NCI-H2171 (cell line): ENCODE data around the gene PTPRG.

Experiments used
- DNase-seq: peaks from one replicate; lab custom pipeline; 2025; lab: John Stamatoyannopoulos, UW

Gene PTPRG

GRCh38 chr3:61966200-61966599, 404.8 kb downstream of the PTPRG start:
- no peak for DNase-seq

GRCh38 chr3:61967019-61967418, 405.6 kb downstream of the PTPRG start:
- no peak for DNase-seq

- DNase-seq: no peak
These were observed 406.6 kb downstream of the PTPRG start for GRCh38 chr3:61967937-61968336.

- no peak for DNase-seq
These were observed 413.3 kb downstream of the PTPRG start for GRCh38 chr3:61974662-61975061.

DNA sequence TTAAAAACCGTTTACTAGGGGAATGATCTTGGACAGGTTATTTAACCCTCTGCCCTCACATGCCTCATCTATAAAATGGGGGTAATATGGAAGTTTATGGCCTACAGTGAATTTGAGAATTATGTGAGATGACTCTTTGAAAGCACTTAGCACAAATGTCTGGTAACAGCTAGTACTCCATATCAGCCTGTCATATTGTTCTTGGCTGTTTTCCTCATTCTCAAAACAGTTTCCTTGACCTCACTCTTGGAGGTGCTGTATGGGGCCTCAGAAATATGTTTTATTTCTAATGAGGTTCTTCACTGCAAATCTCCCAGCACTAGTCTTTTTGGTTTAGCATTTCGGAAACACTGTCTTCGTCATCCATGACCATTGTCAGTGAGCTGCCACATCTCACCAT, 413.8 kb downstream of the PTPRG start:
- DNase-seq: no peak

DNA sequence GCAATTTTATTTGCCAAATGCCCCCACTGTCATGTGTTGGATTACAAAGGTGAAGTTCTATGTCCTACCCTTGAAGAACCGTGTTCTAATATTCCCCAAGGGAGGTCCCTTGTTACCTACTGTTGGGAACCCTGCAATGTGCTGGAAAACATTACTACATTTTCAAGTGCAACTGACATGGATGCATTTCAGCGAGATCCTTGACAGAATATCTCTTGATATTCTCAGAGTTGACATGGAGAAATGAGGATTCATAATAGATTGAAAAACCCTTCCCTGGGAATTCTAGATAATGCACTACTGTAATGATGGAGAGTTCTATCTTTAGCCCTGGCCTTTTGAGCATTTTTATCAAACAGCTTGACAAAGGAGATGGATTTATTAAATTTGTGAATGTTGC, 414.6 kb downstream of the PTPRG start:
- DNase-seq: no peak

GRCh38 chr3:61978460-61979419, 417.4 kb downstream of the PTPRG start:
- no peak for DNase-seq

- DNase-seq: no peak
These were observed 418.3 kb downstream of the PTPRG start for GRCh38 chr3:61979638-61980037.

- DNase-seq: no peak
These were observed 418.7 kb downstream of the PTPRG start for GRCh38 chr3:61980041-61980440.

DNA sequence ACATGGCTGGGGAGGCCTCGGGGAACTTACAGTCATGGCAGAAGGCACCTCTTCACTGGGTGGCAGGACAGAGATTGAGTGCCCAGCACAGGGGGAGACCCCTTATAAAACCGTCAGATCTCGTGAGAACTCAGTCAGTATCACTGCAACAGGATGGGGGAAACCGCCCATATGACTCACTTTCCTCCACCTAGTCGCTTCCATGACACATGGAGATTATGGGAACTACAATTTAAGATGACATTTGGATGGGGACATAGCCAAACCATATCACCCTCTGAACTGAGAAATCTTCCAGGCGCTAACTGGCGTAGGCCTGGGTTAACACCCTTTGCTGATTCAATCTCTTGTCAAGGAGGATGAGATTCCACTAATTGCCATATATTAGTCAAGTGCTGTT, 419.7 kb downstream of the PTPRG start:
- DNase-seq: no peak

GRCh38 chr3:61983479-61983878, 422.1 kb downstream of the PTPRG start:
- DNase-seq: no peak

GRCh38 chr3:61985020-61985419, 423.6 kb downstream of the PTPRG start:
- DNase-seq: no peak

GRCh38 chr3:61986473-61986872, 425.1 kb downstream of the PTPRG start:
- DNase-seq: no peak

DNA sequence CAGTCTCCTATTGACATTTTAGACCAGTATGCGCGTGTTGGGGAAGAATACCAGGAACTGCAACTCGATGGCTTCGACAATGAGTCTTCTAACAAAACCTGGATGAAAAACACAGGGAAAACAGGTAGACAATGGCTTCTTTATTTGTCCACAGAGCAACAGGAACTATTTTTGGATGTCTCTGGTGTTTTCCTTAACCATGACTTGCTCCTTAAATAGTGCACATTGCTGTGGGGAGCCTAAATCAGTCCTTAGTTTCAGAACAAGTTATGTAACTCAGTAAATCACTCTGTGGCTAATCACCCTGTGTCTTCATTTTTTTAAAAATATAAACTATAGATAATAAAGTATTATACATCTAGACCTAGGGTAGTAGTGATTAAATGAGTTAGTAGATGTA, 428.3 kb downstream of the PTPRG start:
- no peak for DNase-seq

- no peak for DNase-seq
These were observed 429.1 kb downstream of the PTPRG start for GRCh38 chr3:61990327-61991027.

- DNase-seq: no peak
These were observed 430.3 kb downstream of the PTPRG start for GRCh38 chr3:61991706-61992105.

- no peak for DNase-seq
These were observed 435.0 kb downstream of the PTPRG start for GRCh38 chr3:61996366-61996765.

DNA sequence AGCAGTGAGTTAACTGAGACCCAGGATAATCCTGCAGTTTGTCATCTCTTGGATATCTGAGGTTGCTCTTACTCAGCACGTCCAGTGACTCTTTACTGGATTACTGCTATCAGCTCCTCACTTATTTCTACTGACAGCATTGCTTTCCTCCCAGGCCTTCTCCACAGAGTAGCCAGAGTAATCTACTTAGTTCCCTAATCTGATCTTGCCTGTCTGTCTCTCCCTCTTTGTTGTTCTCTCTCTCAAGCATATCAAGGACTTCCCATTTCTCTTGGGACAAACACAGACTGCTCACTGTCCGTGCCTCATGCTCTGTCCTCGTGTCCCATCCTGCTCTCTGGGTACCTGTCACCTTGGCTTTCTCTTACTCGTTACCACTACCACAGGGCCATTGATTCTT, 435.7 kb downstream of the PTPRG start:
- DNase-seq: no peak

DNA sequence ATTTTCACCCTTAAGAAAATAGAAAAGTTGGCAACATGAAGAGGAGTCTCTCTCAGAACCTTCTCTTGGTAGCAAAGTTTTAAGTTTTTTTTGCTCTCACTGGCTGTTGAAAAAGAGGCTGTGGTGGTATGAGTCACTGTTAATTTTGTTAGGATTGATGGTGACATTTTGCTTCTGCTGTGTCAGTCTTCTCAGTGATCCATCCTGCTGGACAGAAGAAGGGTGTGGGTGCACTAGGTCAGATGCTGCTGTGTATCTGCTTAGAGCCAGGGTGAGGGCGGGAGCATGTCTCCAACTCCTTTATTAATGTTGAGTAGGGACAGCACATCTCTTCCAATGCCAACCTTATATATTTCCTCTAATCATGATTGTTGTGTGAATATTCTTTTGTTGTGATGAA, 442.5 kb downstream of the PTPRG start:
- no peak for DNase-seq

- DNase-seq: no peak
These were observed 445.7 kb downstream of the PTPRG start for GRCh38 chr3:62007036-62007435.

DNA sequence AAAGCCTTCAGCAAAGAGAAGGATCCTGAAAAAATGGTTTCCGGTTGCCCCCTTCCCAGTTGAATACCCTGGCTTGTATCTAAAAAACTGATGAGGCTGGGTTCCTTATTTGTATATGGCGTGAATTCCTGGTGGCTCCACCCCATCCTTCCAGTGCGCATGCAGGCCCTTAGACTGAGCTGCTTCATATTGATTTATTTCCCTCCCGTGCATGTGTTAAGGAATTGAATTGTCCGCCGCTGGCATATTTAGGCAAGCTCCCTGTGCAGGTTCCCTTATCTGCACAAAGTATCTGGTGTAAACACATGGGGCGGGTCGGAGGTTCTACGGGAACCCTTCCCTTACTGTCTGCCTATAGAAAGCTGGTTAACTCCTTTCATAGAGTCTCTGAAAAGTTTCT, 449.6 kb downstream of the PTPRG start:
- no peak for DNase-seq

DNA sequence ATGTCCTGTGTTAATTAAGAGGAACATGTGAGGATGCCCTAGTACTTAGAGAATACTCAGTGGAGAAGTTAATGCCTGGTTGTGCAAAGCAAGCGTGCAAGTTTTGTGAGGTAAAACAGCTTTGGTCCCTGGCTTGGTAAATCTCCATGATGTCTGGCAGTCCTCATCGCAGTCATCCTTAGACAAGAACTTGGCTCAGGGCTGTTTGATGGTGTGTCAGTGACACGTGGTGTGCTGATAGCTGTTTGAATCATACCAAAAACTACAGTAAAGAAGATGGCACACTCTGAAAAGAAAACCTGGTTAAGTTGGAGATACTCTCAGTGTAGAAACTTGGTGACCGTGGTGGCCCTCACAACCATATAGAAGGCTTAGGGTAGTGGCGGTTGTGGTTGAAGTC, 450.3 kb downstream of the PTPRG start:
- no peak for DNase-seq

DNA sequence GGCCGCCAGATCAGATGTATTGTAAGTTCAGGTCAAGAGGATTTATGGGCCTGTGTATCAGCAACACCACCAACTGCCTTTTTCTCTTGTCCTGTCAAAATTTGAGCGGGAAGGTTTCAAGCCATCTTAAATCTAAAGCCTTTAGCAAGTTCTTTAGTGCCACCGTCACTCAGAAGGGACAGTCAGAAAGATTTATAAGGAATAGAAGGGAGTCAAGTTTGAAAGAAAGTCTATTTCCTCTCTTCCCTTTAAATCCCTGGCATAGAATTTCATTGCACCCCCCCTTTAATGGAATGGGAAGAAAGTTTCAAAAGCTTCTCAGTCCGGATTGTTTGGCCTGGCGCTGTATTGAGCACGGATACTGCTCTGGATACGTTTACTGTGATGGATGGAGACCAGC, 452.6 kb downstream of the PTPRG start:
- DNase-seq: no peak
